Prostate gland (tissue), 2 donors: ENCODE results near the gene SIK2.

Experiments
- POLR2A ChIP-seq: fragments of 450-650 bp; IDR thresholded peaks from one replicate; pipeline ENCODE4 v1.6.1; 2016; ENCODE audit warnings: antibody characterized with exemption, mild to moderate bottlenecking
- TF ChIP-seq, protein P1 (sequence below), 4 experiments: fragments of 200-600 bp in 2 of 4; fragments of 450-650 bp in 2 of 4; sonication (generic) in 2 of 4; IDR thresholded peaks; 1 replicate in 3 of 4; 2 replicates in 1 of 4; pipeline ENCODE4 v1.5.1; 2016 to 2019; ENCODE audit warnings: antibody characterized with exemption in 4 of 4, mild to moderate bottlenecking in 2 of 4, moderate library complexity in 2 of 4

DNA sequence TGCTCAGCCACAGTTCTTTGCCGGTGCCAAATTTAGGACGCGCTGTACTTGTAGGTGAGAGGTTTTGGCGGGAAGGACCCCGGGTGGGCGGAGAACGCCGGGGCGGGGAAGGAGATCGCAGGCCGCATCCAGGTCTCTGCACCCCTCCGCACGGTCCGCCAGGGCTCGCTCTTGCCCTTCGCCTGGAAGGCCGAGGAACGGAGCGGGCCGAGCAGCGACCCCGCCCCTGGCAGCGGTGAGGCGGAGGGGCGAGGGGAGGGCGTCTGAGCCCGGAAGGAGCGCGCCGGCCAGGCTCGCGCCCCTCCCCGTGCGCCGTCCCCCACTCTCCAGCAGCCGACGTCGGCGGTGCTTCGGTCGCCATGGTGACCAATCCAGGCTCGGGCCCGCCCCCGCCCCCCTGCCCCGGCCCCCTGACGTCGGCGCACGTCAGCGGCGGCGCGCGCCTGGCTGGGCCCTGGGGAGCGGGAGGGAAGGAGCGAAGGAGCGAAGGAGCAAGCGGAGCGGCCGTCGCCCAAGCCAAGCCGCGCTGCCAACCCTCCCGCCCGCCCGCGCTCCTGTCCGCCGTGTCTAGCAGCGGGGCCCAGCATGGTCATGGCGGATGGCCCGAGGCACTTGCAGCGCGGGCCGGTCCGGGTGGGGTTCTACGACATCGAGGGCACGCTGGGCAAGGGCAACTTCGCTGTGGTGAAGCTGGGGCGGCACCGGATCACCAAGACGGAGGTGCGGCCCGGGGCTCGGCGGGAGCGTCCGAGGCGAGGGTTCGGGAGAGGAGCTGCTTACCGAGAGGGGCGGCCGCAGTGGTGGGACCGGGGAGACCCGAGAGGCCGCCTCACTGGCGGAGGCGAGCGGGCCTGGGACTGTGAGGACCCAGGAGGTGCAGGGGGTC, at the start of gene SIK2:
- peak; percentile 53 for TF ChIP-seq POLR2A
- TF ChIP-seq, protein P1, sequence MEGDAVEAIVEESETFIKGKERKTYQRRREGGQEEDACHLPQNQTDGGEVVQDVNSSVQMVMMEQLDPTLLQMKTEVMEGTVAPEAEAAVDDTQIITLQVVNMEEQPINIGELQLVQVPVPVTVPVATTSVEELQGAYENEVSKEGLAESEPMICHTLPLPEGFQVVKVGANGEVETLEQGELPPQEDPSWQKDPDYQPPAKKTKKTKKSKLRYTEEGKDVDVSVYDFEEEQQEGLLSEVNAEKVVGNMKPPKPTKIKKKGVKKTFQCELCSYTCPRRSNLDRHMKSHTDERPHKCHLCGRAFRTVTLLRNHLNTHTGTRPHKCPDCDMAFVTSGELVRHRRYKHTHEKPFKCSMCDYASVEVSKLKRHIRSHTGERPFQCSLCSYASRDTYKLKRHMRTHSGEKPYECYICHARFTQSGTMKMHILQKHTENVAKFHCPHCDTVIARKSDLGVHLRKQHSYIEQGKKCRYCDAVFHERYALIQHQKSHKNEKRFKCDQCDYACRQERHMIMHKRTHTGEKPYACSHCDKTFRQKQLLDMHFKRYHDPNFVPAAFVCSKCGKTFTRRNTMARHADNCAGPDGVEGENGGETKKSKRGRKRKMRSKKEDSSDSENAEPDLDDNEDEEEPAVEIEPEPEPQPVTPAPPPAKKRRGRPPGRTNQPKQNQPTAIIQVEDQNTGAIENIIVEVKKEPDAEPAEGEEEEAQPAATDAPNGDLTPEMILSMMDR (IDR thresholded peaks at IDR 0.05) = peak; percentile 86 to 99 (median 95)
